ENCODE measurements around the gene ARHGAP19. TPM values are rescaled to one million over a fixed set of nuclear protein-coding genes. Genes with fewer than 3 reads are reported as not detected.
A peak's percentile ranks its signal among the peaks of the same experiment; 100 is the strongest.

The ARHGAP19 gene
- total and polyA plus RNA-seq, 2 donors from 2014 or later, result 5.3 to 10.6 TPM

DNA sequence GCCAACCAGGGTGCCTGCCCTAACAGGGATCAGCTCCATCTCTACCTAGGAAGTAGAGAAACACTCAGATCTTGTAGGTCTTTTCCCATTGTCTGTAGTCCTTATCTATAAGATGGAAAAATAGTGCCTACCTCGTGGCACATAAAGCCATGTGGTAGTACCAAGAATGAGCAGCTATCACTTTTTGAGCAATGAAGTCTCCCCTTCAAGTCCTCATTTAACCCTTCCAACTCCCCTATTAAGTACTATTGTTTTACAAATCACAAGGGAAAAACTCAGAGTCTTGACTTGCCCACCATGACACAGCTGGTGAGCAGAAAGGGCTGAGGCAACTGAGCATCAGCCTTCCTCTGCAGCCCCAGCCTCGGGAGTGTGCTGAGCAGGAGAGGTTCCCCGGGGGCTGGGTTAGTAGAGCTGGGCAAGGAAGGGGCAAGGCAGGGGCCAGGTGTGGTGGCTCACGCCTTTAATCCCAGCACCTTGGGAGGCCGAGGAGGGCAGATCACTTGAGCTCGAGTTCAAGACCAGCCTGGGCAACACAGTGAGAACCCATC, 38.8 kb upstream of the ARHGAP19 start:
- intact Hi-C loops (cut with DNase I), result loop anchor here (10.0 kb wide), 1 partner anchor 46 kb away; no protein-coding TSS in a partner anchor
- Histone ChIP-seq H3K9me3 (ENCODE audit: control insufficient read depth in 2 of 3, insufficient read depth in 1 of 3, low read length in 3 of 3) (no peaks in the 10 kb centered on the region), H3K4me1 (ENCODE audit: control insufficient read depth in 2 of 3, insufficient read depth in 2 of 3, low read depth in 1 of 3, low read length in 3 of 3) (peaks cover 0 to 12% (median 8%) of the 10 kb centered on the region in 3 donors), H3K27me3 (ENCODE audit: control insufficient read depth, insufficient read depth, low read length) (no peaks in the 10 kb centered on the region), H3K36me3 (ENCODE audit: control insufficient read depth in 2 of 3, insufficient read depth in 3 of 3, low read length in 3 of 3) (no peaks in the 10 kb centered on the region), H3K4me3 (ENCODE audit: low read length in 3 of 3) (no peak overlapping the region), H3K9ac (ENCODE audit: low read length in 3 of 3) (no peak overlapping the region), H3K27ac (ENCODE audit: low read depth in 2 of 2, low read length in 2 of 2) (no peak overlapping the region)
- peak in 1 of 5 donors; percentile 43 for DNase-seq
- no peak for FAIRE-seq
- TF ChIP-seq, protein P1, sequence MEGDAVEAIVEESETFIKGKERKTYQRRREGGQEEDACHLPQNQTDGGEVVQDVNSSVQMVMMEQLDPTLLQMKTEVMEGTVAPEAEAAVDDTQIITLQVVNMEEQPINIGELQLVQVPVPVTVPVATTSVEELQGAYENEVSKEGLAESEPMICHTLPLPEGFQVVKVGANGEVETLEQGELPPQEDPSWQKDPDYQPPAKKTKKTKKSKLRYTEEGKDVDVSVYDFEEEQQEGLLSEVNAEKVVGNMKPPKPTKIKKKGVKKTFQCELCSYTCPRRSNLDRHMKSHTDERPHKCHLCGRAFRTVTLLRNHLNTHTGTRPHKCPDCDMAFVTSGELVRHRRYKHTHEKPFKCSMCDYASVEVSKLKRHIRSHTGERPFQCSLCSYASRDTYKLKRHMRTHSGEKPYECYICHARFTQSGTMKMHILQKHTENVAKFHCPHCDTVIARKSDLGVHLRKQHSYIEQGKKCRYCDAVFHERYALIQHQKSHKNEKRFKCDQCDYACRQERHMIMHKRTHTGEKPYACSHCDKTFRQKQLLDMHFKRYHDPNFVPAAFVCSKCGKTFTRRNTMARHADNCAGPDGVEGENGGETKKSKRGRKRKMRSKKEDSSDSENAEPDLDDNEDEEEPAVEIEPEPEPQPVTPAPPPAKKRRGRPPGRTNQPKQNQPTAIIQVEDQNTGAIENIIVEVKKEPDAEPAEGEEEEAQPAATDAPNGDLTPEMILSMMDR (IDR thresholded peaks at IDR 0.05; ENCODE audit: borderline replicate concordance, extremely low read depth, insufficient read depth), result no peak

DNA sequence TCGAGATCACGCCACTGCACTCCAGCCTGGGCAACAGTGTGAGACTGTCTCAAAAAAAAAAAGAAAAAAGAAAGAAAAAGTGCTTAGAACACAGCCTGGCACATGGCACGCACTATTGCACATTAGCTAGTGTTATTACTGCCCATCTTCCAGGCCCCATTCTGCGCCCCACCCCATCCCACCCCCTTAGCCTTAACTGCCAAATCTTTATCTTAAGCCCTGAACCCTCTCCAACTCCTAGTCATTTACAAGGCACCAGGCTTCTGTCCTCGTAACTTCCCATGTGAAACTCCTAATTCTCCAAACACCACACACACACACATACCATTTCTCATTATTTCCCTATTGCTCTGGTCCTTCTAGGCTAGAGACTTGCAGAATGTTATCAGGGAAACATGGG, 37.3 kb upstream of the ARHGAP19 start:
- intact Hi-C loops (cut with DNase I), result loop anchor here (10.0 kb wide), 1 partner anchor 45 kb away; no protein-coding TSS in a partner anchor
- H3K27me3 ChIP-seq (ENCODE audit: control insufficient read depth, insufficient read depth, low read length), result no peaks in the 10 kb centered on the region
- no peak overlapping the region for H3K4me3 ChIP-seq (ENCODE audit: low read length in 3 of 3)
- peaks cover 0 to 12% (median 8%) of the 10 kb centered on the region in 3 donors for H3K4me1 ChIP-seq (ENCODE audit: control insufficient read depth in 2 of 3, insufficient read depth in 2 of 3, low read depth in 1 of 3, low read length in 3 of 3)
- FAIRE-seq (no peak), DNase-seq (no peak)
- H3K9me3 ChIP-seq (ENCODE audit: control insufficient read depth in 2 of 3, insufficient read depth in 1 of 3, low read length in 3 of 3), result no peaks in the 10 kb centered on the region
- TF ChIP-seq, protein P1 (IDR thresholded peaks at IDR 0.05; ENCODE audit: borderline replicate concordance, extremely low read depth, insufficient read depth), result no peak
- H3K36me3 ChIP-seq (ENCODE audit: control insufficient read depth in 2 of 3, insufficient read depth in 3 of 3, low read length in 3 of 3), result no peaks in the 10 kb centered on the region
- H3K9ac ChIP-seq (ENCODE audit: low read length in 3 of 3), result no peak overlapping the region
- no peak overlapping the region for H3K27ac ChIP-seq (ENCODE audit: low read depth in 2 of 2, low read length in 2 of 2)

DNA sequence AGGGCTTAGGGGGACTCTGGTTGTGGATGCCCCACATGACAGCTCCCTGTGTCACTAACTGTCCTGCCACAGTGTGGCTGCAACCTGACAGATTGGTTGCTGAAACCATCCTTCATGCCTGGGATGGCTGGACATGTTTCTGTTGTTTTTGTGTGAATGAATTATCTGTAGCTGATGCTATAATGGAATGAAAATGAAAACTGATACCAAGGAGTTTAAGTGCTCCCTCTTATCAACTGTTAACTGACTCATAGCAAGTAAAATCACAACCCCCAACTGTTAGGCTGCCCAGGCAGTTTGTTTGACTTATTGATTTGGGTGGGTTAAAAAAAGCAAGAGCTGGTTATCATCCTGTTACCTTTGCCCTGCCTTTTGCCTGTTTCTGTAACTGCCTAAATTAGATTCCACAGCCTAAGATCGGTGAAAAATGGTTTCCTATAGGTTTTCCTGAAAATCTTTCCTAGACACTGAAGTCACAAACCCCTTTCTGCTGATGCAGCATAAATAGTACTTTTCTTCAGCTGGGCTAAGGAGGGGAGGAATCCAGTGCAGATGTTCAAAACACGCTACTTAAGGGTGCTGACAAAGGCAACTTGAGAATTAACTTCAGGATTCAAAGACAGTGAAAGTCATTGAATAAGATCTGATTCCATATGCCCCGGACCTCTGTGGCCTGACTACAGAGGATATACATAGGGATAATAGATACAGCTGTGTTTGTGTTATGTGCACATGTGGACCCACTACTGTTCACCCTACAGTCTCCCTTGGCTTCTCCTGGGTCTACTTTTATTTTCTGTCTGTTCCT, 36.4 kb upstream of the ARHGAP19 start:
- no peak overlapping the region for H3K9ac ChIP-seq (ENCODE audit: low read length in 3 of 3)
- H3K27ac ChIP-seq (ENCODE audit: low read depth in 2 of 2, low read length in 2 of 2), result no peak overlapping the region
- no peaks in the 10 kb centered on the region for H3K9me3 ChIP-seq (ENCODE audit: control insufficient read depth in 2 of 3, insufficient read depth in 1 of 3, low read length in 3 of 3)
- intact Hi-C loops (cut with DNase I), result no loop called here
- FAIRE-seq (no peak), DNase-seq (peak in 1 of 5 donors; percentile 6)
- TF ChIP-seq, protein P1 (IDR thresholded peaks at IDR 0.05; ENCODE audit: borderline replicate concordance, extremely low read depth, insufficient read depth), result no peak
- no peak overlapping the region for H3K4me3 ChIP-seq (ENCODE audit: low read length in 3 of 3)
- no peaks in the 10 kb centered on the region for H3K27me3 ChIP-seq (ENCODE audit: control insufficient read depth, insufficient read depth, low read length)
- no peaks in the 10 kb centered on the region for H3K36me3 ChIP-seq (ENCODE audit: control insufficient read depth in 2 of 3, insufficient read depth in 3 of 3, low read length in 3 of 3)
- peaks cover 0 to 12% (median 8%) of the 10 kb centered on the region in 3 donors for H3K4me1 ChIP-seq (ENCODE audit: control insufficient read depth in 2 of 3, insufficient read depth in 2 of 3, low read depth in 1 of 3, low read length in 3 of 3)
